ENCODE data around the gene HSPA5. TPM values are rescaled to one million over a fixed set of nuclear protein-coding genes. Genes with fewer than 3 reads are reported as not detected.
"Not testable (repeated sequence)": the region's sequence is repeated elsewhere in the genome, so short reads cannot be mapped to it uniquely, and the experiment has no call there.

HSPA5 gene
- total and polyA plus RNA-seq, 2 experiments from 2014 or later, result 259 to 265 TPM

GRCh38 chr9:125235804-125236519, 5.2 kb downstream of the HSPA5 start (continued):
- TF ChIP-seq EZH2phosphoT487 (IDR thresholded peaks at IDR 0.05; ENCODE audit: unreplicated experiment), result no peak
- TF ChIP-seq ZNF114 (CRISPR knock-in tag; IDR thresholded peaks at IDR 0.05), result no peak
- TF ChIP-seq JUNB (IDR thresholded peaks at IDR 0.05; ENCODE audit: unreplicated experiment), result no peak
- TF ChIP-seq CTCF (conservative IDR thresholded peaks at IDR 0.05; ENCODE audit: low read depth in 2 of 2), result no peak

- not testable (repeated sequence) for H3K27me3 ChIP-seq (ENCODE audit: insufficient read depth); H2AFZ ChIP-seq; H3K9me2 ChIP-seq (ENCODE audit: insufficient read depth); H3K4me1 Mint-ChIP-seq; H3K27ac ChIP-seq (ENCODE audit: low read depth); H3K4me2 ChIP-seq; H3K4me3 ChIP-seq; H3K27me3 Mint-ChIP-seq (ENCODE audit: insufficient read depth, low read depth, poor library complexity); H3K9me3 Mint-ChIP-seq; ATAC-seq; H3K4me1 ChIP-seq (ENCODE audit: insufficient read depth); H3K27ac Mint-ChIP-seq; H3K4me3 Mint-ChIP-seq; DNase-seq (ENCODE audit: low spot score)
- Histone ChIP-seq H4K20me1 (replicated peaks; ENCODE audit: insufficient read depth) (peaks cover 34% of the 10 kb centered on the region), H3K36me3 (ENCODE audit: insufficient read depth) (peaks cover 34% of the 10 kb centered on the region), H3K79me2 (replicated peaks; ENCODE audit: insufficient read depth) (peaks cover 29% of the 10 kb centered on the region), H3F3A (replicated peaks; ENCODE audit: low read depth) (peaks cover 43% of the 10 kb centered on the region)
- H3K36me3 Mint-ChIP-seq (ENCODE audit: low read depth), result peaks cover 64% of the 10 kb centered on the region
These were observed 7.0 kb downstream of the HSPA5 start for GRCh38 chr9:125234099-125234498.

GRCh38 chr9:125233678-125234077, 7.5 kb downstream of the HSPA5 start:
- Histone ChIP-seq H2AFZ (no peak overlapping the region), H4K20me1 (replicated peaks; ENCODE audit: insufficient read depth) (peaks cover 31% of the 10 kb centered on the region), H3K4me1 (ENCODE audit: insufficient read depth) (0 out of 2 replicates have a peak, but pooled peaks cover 4% of the 10 kb centered on the region), H3F3A (replicated peaks; ENCODE audit: low read depth) (peaks cover 39% of the 10 kb centered on the region), H3K79me2 (replicated peaks; ENCODE audit: insufficient read depth) (peaks cover 25% of the 10 kb centered on the region), H3K4me3 (no peak overlapping the region), H3K4me2 (no peak overlapping the region), H3K27me3 (ENCODE audit: insufficient read depth) (no peaks in the 10 kb centered on the region), H3K36me3 (ENCODE audit: insufficient read depth) (peaks cover 30% of the 10 kb centered on the region), H3K27ac (ENCODE audit: low read depth) (0 out of 2 replicates have a peak overlapping the region, but pooled peaks have one; percentile 75), H3K9me2 (ENCODE audit: insufficient read depth) (no peaks in the 10 kb centered on the region)
- Mint-ChIP-seq H3K36me3 (ENCODE audit: low read depth) (peaks cover 60% of the 10 kb centered on the region), H3K27ac (no peak overlapping the region), H3K27me3 (ENCODE audit: insufficient read depth, low read depth, poor library complexity) (peaks cover 5% of the 10 kb centered on the region), H3K4me3 (no peak overlapping the region), H3K4me1 (peaks cover 5% of the 10 kb centered on the region), H3K9me3 (no peaks in the 10 kb centered on the region)
- ATAC-seq (no peak), DNase-seq (ENCODE audit: low spot score) (no peak)
- TF ChIP-seq CREB1 (CRISPR knock-in tag; IDR thresholded peaks at IDR 0.05; ENCODE audit: low read depth) (no peak), ZNF331 (CRISPR knock-in tag; IDR thresholded peaks at IDR 0.05; ENCODE audit: low read depth) (no peak), ZNF114 (CRISPR knock-in tag; IDR thresholded peaks at IDR 0.05) (no peak), STAT1 (IDR thresholded peaks at IDR 0.05; ENCODE audit: unreplicated experiment) (no peak)

All from GM23338 (cell line).